Fibroblast of lung (primary cell): ENCODE results near the gene GAD2. TPM values are rescaled to one million over a fixed set of nuclear protein-coding genes. Genes with fewer than 3 reads are reported as not detected.
"Not testable (repeated sequence)": the region's sequence is repeated elsewhere in the genome, so short reads cannot be mapped to it uniquely, and the experiment has no call there.

Experiments
- DNase-seq, 2 donors: peaks; one replicate each; pipeline versions ENCODE4 v3.0.0 to v3.0.0-alpha.2; 2010; ENCODE audit warnings: low read depth in 2 of 2
- H2AFZ ChIP-seq: 2 replicates; pipeline ENCODE4 v1.5.1; 2012; ENCODE audit warnings: low read length, control low read depth, inconsistent platforms
- H3K27ac ChIP-seq: 2 replicates; pipeline ENCODE4 v1.5.1; 2011; ENCODE audit warnings: low read length, control low read depth; ENCODE audit not compliant: insufficient read depth
- H3K27me3 ChIP-seq: 2 replicates; pipeline ENCODE4 v1.5.1; 2011; ENCODE audit warnings: mild to moderate bottlenecking, low read length; ENCODE audit not compliant: control insufficient read depth, insufficient read depth
- H3K36me3 ChIP-seq: 2 replicates; pipeline ENCODE4 v1.5.1; 2011; ENCODE audit warnings: low read length; ENCODE audit not compliant: control insufficient read depth, insufficient read depth
- H3K4me1 ChIP-seq: 2 replicates; pipeline ENCODE4 v1.5.1; 2011; ENCODE audit warnings: low read length; ENCODE audit not compliant: control insufficient read depth, insufficient read depth; ENCODE audit errors: extremely low read depth
- H3K4me2 ChIP-seq: 2 replicates; pipeline ENCODE4 v1.5.1; 2011; ENCODE audit warnings: low read length, control low read depth; ENCODE audit not compliant: insufficient read depth; ENCODE audit errors: extremely low read depth
- H3K4me3 ChIP-seq, 4 experiments: fragments of 200-600 bp in 1 of 4; sonication (generic) in 1 of 4; replicated peaks in 1 of 4; 2 replicates each; pipeline ENCODE4 v1.5.1; 2011 to 2016; ENCODE audit warnings: low read length in 4 of 4, low read depth in 3 of 4, mild to moderate bottlenecking in 3 of 4, control low read depth in 2 of 4, inconsistent platforms in 1 of 4, mixed read lengths in 1 of 4; ENCODE audit not compliant: insufficient read depth in 1 of 4; ENCODE audit errors: control extremely low read depth in 1 of 4
- H3K79me2 ChIP-seq: 2 replicates; pipeline ENCODE4 v1.5.1; 2012; ENCODE audit warnings: mild to moderate bottlenecking, low read length, inconsistent platforms; ENCODE audit not compliant: control insufficient read depth, insufficient read depth
- H3K9ac ChIP-seq: 2 replicates; pipeline ENCODE4 v1.5.1; 2011; ENCODE audit warnings: mild to moderate bottlenecking, low read length, control low read depth; ENCODE audit not compliant: insufficient read depth
- H3K9me3 ChIP-seq: 2 replicates; pipeline ENCODE4 v1.5.1; 2012; ENCODE audit warnings: low read depth, low read length; ENCODE audit not compliant: control insufficient read depth, insufficient read depth
- H4K20me1 ChIP-seq: 2 replicates; pipeline ENCODE4 v1.5.1; 2011; ENCODE audit warnings: low read length; ENCODE audit not compliant: control insufficient read depth, insufficient read depth; ENCODE audit errors: extremely low read depth
- CTCF ChIP-seq, 2 donors: IDR thresholded peaks in 1 of 2; conservative IDR thresholded peaks in 1 of 2; 1 replicate in 1 of 2; 2 replicates in 1 of 2; pipeline ENCODE4 v1.5.1; 2011 to 2012; ENCODE audit warnings: low read length in 2 of 2, control low read depth in 1 of 2, inconsistent platforms in 1 of 2, low read depth in 1 of 2, mild to moderate bottlenecking in 1 of 2
- EZH2 ChIP-seq: IDR thresholded peaks from 2 replicates; pipeline ENCODE4 v1.5.1; 2012; ENCODE audit warnings: low read length, control low read depth, mild to moderate bottlenecking; ENCODE audit errors: missing control alignments
- polyA plus RNA-seq, 2 donors: library from polyadenylated mRNA; depleted of rRNA in 1 of 2; stranded (reverse) in 1 of 2; unstranded in 1 of 2; fragments of >200 nt; gene quantifications; 2 replicates each; pipeline ENCODE4 v1.2.1, GENCODE V29; 2011 to 2012; ENCODE audit warnings: missing spikeins in 1 of 2
- total RNA-seq: library from RNA; depleted of rRNA; stranded (reverse); fragments of >200 nt; gene quantifications from 2 replicates; pipeline ENCODE4 v1.2.1, GENCODE V29; 2014

Gene GAD2
- total and polyA plus RNA-seq, 2 donors (not counting 1 experiment from before 2014, with no cell fraction given) = not detected

- H3K27ac ChIP-seq = no peak overlapping the region
- DNase-seq = no peak
- H3K4me3 ChIP-seq = no peak overlapping the region
- no peak overlapping the region for H3K9ac ChIP-seq
- H4K20me1 ChIP-seq = no peaks in the 10 kb centered on the region
- TF ChIP-seq CTCF (conservative IDR thresholded peaks at IDR 0.05 in 1 of 2, IDR thresholded peaks at IDR 0.05 in 1 of 2; ENCODE audit: low read depth in 1 of 2, low read length in 2 of 2) = no peak
- no peak for TF ChIP-seq EZH2
- no peak overlapping the region for H3K4me2 ChIP-seq
- no peaks in the 10 kb centered on the region for H3K4me1 ChIP-seq
- no peaks in the 10 kb centered on the region for H3K79me2 ChIP-seq
- no peaks in the 10 kb centered on the region for H3K36me3 ChIP-seq
- H3K27me3 ChIP-seq = no peaks in the 10 kb centered on the region
- no peak overlapping the region for H2AFZ ChIP-seq
- no peaks in the 10 kb centered on the region for H3K9me3 ChIP-seq
Measured at GRCh38 chr10:26335574-26336093, 119.1 kb downstream of the GAD2 start.

GRCh38 chr10:26336979-26337378, 120.4 kb downstream of the GAD2 start:
- TF ChIP-seq CTCF (conservative IDR thresholded peaks at IDR 0.05 in 1 of 2, IDR thresholded peaks at IDR 0.05 in 1 of 2; ENCODE audit: low read depth in 1 of 2, low read length in 2 of 2) = no peak
- TF ChIP-seq EZH2 = no peak
- Histone ChIP-seq H3K9ac (no peak overlapping the region), H3K4me1 (no peaks in the 10 kb centered on the region), H3K27ac (no peak overlapping the region), H3K79me2 (no peaks in the 10 kb centered on the region), H3K4me2 (no peak overlapping the region), H4K20me1 (no peaks in the 10 kb centered on the region), H2AFZ (no peak overlapping the region), H3K4me3 (no peak overlapping the region), H3K36me3 (no peaks in the 10 kb centered on the region), H3K27me3 (no peaks in the 10 kb centered on the region), H3K9me3 (no peaks in the 10 kb centered on the region)
- no peak for DNase-seq

DNA sequence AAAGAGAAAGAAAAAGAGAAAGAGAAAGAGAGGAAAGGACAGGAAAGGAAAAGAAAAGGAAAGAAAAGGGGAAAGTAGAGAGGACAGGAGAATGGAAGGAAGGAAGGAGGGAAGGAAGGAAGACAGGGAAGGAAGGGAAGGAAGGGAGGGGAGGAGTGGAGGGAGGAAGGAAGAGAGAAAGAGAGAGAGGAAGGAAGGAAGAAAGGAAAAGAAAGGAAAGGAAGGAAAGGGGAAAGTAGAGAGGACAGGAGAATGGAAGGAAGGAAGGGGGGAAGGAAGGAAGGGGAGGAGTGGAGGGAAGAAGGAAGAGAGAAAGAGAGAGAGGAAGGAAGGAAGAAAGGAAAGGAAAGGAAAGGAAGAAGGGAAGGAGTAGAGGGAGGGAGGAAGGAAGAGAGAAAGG, 125.1 kb downstream of the GAD2 start:
- no peaks in the 10 kb centered on the region for H3K36me3 ChIP-seq
- H3K9me3 ChIP-seq = no peaks in the 10 kb centered on the region
- no peak for DNase-seq
- H3K4me1 ChIP-seq = no peaks in the 10 kb centered on the region
- H3K4me2 ChIP-seq = no peak overlapping the region
- no peaks in the 10 kb centered on the region for H4K20me1 ChIP-seq
- TF ChIP-seq CTCF (conservative IDR thresholded peaks at IDR 0.05 in 1 of 2, IDR thresholded peaks at IDR 0.05 in 1 of 2; ENCODE audit: low read depth in 1 of 2, low read length in 2 of 2) (no peak), EZH2 (no peak)
- no peak overlapping the region for H3K27ac ChIP-seq
- H3K79me2 ChIP-seq = no peaks in the 10 kb centered on the region
- H3K4me3 ChIP-seq = no peak overlapping the region
- no peak overlapping the region for H3K9ac ChIP-seq
- no peaks in the 10 kb centered on the region for H3K27me3 ChIP-seq
- no peak overlapping the region for H2AFZ ChIP-seq

GRCh38 chr10:26348821-26349417, 132.3 kb downstream of the GAD2 start:
- not testable (repeated sequence) for H3K9me3 ChIP-seq, H3K9ac ChIP-seq, H2AFZ ChIP-seq, H4K20me1 ChIP-seq, H3K27me3 ChIP-seq, H3K4me3 ChIP-seq, H3K27ac ChIP-seq, H3K79me2 ChIP-seq, H3K36me3 ChIP-seq, H3K4me2 ChIP-seq, H3K4me1 ChIP-seq
- DNase-seq = peak in 1 of 2 donors; percentile 11
